Bronchial epithelial cell (primary cell): Measurements from ENCODE around the gene LTN1. TPM values are rescaled to one million over a fixed set of nuclear protein-coding genes. Genes with fewer than 3 reads are reported as not detected.

Experiments
- DNase-seq: peaks from one replicate; pipeline ENCODE4 v3.0.0-alpha.2; 2010; ENCODE audit warnings: low read depth
- FAIRE-seq: peaks from 2 replicates; lab custom pipeline; 2011; peaks lifted over from hg19 to GRCh38; lab: Jason Lieb, UNC
- H3K27me3 ChIP-seq: 2 replicates; pipeline ENCODE4 v1.5.1; 2011; ENCODE audit warnings: low read length; ENCODE audit not compliant: control insufficient read depth, insufficient read depth
- H3K36me3 ChIP-seq: 2 replicates; pipeline ENCODE4 v1.5.1; 2011; ENCODE audit warnings: low read length; ENCODE audit not compliant: control insufficient read depth, insufficient read depth
- H3K4me3 ChIP-seq: 2 replicates; pipeline ENCODE4 v1.5.1; 2011; ENCODE audit warnings: mild to moderate bottlenecking, low read depth, low read length, control low read depth
- CTCF ChIP-seq: IDR thresholded peaks from 2 replicates; pipeline ENCODE4 v1.5.1; 2011; ENCODE audit warnings: mild to moderate bottlenecking, moderate library complexity, low read length, control low read depth, inconsistent platforms; ENCODE audit not compliant: insufficient read depth, severe bottlenecking
- total RNA-seq: library from RNA; depleted of rRNA; stranded (reverse); fragments of >200 nt; gene quantifications from 2 replicates; pipeline ENCODE4 v1.2.1, GENCODE V29; 2014

LTN1 gene
- total RNA-seq, 1 donor from 2014 or later, result 25.0 TPM

- no peak overlapping the region for H3K4me3 ChIP-seq
- no peaks in the 10 kb centered on the region for H3K27me3 ChIP-seq
- no peak for DNase-seq
- no peak for TF ChIP-seq CTCF
- FAIRE-seq, result no peak
- peaks cover 1% of the 10 kb centered on the region for H3K36me3 ChIP-seq
These were observed 15.7 kb upstream of the LTN1 start for GRCh38 chr21:29008367-29008766.

DNA sequence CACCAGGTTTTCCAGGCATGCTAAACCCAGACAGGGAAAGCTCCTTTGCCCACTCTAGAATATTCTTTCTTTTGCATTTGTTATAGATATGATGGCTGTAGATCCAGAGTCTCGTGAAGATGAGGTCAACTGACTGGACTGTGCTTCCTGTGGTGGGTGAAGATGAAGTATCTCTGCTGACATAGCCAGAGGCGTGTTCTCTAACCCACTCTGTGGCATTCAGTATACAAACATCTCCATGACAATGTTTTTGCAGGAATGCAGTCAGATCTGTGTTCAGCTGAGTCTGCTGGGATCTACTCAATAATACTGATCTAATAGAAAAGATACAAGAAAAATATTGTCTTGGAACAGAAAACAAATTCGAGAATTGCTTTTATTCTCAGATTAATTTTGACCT is 15.1 kb upstream of the LTN1 start:
- H3K27me3 ChIP-seq, result no peaks in the 10 kb centered on the region
- FAIRE-seq (no peak), DNase-seq (no peak)

DNA sequence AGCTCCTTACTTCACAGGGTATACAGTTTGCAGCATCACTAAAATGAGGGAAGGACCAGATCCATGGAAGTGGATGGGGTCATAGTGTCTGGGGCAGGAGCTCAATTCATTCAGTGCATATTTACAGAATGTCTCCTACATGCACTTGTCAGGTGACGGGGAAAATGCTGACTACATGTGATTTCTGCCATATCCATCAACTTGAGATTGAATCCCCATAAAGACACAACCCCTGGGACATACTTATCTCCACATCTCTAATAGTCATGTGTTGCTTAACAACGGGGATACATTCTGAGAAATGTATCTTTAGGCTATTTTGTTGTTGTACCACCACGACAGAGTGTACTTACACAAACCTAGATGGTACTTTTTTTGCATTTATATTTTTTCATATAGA is 14.5 kb upstream of the LTN1 start:
- Histone ChIP-seq H3K36me3 (peaks cover 1% of the 10 kb centered on the region), H3K27me3 (no peaks in the 10 kb centered on the region), H3K4me3 (no peak overlapping the region)
- peak; percentile 18 for FAIRE-seq
- DNase-seq, result no peak
- no peak for TF ChIP-seq CTCF

More for the DNA sequence above, 15.1 kb upstream of the LTN1 start:
- Histone ChIP-seq H3K4me3 (no peak overlapping the region), H3K36me3 (peaks cover 1% of the 10 kb centered on the region)
- TF ChIP-seq CTCF, result no peak

- Histone ChIP-seq H3K4me3 (no peak overlapping the region), H3K27me3 (no peaks in the 10 kb centered on the region), H3K36me3 (peaks cover 1% of the 10 kb centered on the region)
- no peak for TF ChIP-seq CTCF
- DNase-seq, result no peak
- no peak for FAIRE-seq
These were observed 13.0 kb upstream of the LTN1 start for GRCh38 chr21:29005696-29006095.

DNA sequence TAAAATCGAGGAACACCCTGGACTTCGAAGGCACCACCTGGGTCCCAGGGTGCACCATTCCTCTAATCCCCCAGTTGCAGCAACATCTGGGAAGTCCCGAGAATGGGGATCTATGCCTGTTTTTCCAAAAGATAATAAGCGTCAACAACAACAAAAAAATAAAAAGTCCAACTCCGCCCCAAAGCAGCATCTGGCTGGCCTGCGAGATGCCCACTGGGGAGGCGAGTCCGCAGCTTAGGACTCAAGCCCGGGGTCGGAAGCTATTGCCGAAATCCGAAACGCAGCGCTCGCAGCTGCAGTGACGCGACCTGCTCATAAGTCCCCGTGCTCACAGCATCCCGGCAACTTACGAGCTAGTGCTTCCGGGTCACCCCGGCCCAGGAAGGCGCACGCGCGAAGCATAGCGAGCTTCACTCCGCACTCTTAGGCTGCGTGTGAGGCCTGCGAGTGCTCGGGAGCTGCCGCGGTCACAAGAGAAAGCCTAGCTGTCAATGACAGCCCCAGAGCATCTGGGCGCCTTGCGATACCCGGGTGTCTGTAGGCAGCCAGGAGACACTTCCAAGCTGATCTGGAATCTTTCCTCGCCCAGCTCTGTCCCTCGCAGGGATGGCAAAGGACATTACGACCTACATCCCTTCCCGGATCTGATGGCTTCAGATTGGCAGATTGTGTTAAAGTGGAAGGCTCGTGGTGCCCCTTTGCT is 9.9 kb upstream of the LTN1 start:
- Histone ChIP-seq H3K4me3 (peak overlapping the region; percentile 84), H3K27me3 (no peaks in the 10 kb centered on the region), H3K36me3 (no peaks in the 10 kb centered on the region)
- TF ChIP-seq CTCF, result no peak
- DNase-seq (peak; percentile 92), FAIRE-seq (no peak)

DNA sequence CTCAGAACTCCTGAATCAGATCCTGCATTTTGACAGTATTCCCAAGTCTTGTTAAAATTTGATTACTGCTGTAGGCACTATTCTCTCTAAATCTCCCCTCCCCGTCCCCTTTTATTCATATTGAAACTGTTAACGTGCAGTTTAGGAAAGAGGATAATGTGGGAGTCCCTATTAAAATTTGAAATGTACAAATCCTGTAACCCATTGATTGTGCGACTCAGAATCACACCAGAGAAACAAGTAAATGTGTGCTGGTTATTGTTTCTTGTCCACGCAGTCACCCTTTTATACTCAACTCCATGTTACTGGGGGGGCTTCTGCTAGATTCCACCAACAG is 584 bp upstream of the LTN1 start:
- peak overlapping the region; percentile 83 for H3K4me3 ChIP-seq
- FAIRE-seq (no peak), DNase-seq (no peak)
- no peak for TF ChIP-seq CTCF
- no peaks in the 10 kb centered on the region for H3K27me3 ChIP-seq
- H3K36me3 ChIP-seq, result no peaks in the 10 kb centered on the region
